Left cardiac atrium (tissue), 2 donors: Measurements from ENCODE around the gene OR51A4. TPM values are rescaled to one million over a fixed set of nuclear protein-coding genes. Genes with fewer than 3 reads are reported as not detected.

Experiments used
- total RNA-seq, 2 donors: library from RNA; stranded (reverse); fragmentation: NEBNext Ultra II Directional; extraction: Animal tissue kit (Norgen Biotek cat#: 25700); gene quantifications; one replicate each; pipeline ENCODE4 v1.2.1, GENCODE V29; 2021
- donor health status: DM: no; HTN: yes; CAD: no; lungs with severe emphysema.
- donor health status: DM: yes; HTN: yes; CAD: no.

OR51A4 gene
- total RNA-seq, 2 donors from 2014 or later, result not detected

Other genes with a start within 250 kb of the OR51A4 start
- gene OR51E2, start 249.8 kb downstream of the OR51A4 start, total RNA-seq, result under 1 TPM; 0.09 to 0.31 TPM
- not detected for gene MMP26, start 242.8 kb downstream of the OR51A4 start, total RNA-seq
- not detected for gene OR51F1, start 177.7 kb downstream of the OR51A4 start, total RNA-seq
- gene OR52R1, start 143.2 kb downstream of the OR51A4 start, total RNA-seq, result not detected
- gene OR51F2, start 126.3 kb downstream of the OR51A4 start, total RNA-seq, result not detected
- gene OR51S1, start 98.4 kb downstream of the OR51A4 start, total RNA-seq, result not detected
- gene OR51T1, start 65.7 kb downstream of the OR51A4 start, total RNA-seq, result not detected
- not detected for gene OR51A7, start 43.8 kb downstream of the OR51A4 start, total RNA-seq
- not detected for gene OR51G2, start 28.3 kb downstream of the OR51A4 start, total RNA-seq
- gene OR51G1, start 23.3 kb downstream of the OR51A4 start, total RNA-seq, result not detected
- not detected for gene OR51A2, start 8.1 kb upstream of the OR51A4 start, total RNA-seq
- gene OR51L1, start 47.2 kb upstream of the OR51A4 start, total RNA-seq, result not detected
- not detected for gene OR52J3, start 98.9 kb upstream of the OR51A4 start, total RNA-seq
- not detected for gene OR52E2, start 112.0 kb upstream of the OR51A4 start, total RNA-seq
- gene OR52E1, start 122.0 kb upstream of the OR51A4 start, total RNA-seq, result not detected
- gene OR52A5, start 190.8 kb upstream of the OR51A4 start, total RNA-seq, result not detected
- gene OR52A1, start 207.2 kb upstream of the OR51A4 start, total RNA-seq, result not detected